CD4-positive, alpha-beta T cell treated with Interleukin-12 subunit alpha and Interleukin-12 subunit beta, for 1 hour (primary cell): Measurements from ENCODE around the gene CLCNKB.
A peak's percentile ranks its signal among the peaks of the same experiment; 100 is the strongest.
"Not testable (repeated sequence)": the region's sequence is repeated elsewhere in the genome, so short reads cannot be mapped to it uniquely, and the experiment has no call there.

Experiments
- DNase-seq: peaks from one replicate; pipeline ENCODE4 v3.0.0-alpha.2; 2020

Gene CLCNKB

DNA sequence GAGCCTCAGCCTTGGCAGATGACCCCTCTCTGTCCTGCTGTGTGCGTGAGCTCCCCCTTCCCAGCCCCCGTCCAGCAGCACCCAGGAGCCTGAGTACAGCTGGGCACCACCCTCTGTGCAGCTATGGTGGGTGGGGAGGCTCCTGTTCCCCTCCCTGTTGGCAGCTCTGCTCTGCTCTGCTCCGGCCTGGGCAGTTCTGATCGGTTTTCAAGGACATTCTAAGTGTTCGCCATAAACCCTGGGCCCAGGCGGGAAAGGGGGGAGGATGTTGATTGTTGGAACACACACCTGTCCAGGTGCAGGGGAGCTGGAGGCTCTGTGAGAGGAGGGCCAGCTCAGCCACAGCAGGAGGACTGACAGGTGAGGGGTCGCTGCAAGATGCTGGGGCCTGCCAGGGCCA is at the start of gene CLCNKB:
Gene CLCNKB, plus strand, starts transcription at position 262 of the 400 bp plus-strand sequence. CDS start 711 bp downstream, outside the sequence.
- no peak for DNase-seq

DNA sequence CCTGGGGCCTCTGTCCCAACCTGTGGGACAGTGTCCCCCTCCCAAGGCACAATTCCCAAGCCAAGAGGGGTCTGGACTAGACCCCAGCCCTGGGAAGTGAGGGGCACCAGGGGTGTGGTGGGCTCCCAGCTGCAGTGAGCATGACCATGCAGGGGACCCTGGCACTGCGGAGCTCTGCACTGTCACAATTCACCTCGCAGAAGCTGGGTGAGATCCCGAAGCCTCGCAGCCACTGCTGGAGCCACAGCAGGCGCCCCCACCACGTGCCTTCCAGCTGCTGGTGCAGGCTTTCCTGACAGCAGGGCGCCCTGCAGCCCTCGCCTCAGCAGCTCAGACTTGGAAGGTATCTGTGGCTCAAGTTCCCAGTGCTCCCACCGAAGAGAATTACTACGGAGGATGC is 49.5 kb upstream of the CLCNKB start:
- DNase-seq = no peak

DNA sequence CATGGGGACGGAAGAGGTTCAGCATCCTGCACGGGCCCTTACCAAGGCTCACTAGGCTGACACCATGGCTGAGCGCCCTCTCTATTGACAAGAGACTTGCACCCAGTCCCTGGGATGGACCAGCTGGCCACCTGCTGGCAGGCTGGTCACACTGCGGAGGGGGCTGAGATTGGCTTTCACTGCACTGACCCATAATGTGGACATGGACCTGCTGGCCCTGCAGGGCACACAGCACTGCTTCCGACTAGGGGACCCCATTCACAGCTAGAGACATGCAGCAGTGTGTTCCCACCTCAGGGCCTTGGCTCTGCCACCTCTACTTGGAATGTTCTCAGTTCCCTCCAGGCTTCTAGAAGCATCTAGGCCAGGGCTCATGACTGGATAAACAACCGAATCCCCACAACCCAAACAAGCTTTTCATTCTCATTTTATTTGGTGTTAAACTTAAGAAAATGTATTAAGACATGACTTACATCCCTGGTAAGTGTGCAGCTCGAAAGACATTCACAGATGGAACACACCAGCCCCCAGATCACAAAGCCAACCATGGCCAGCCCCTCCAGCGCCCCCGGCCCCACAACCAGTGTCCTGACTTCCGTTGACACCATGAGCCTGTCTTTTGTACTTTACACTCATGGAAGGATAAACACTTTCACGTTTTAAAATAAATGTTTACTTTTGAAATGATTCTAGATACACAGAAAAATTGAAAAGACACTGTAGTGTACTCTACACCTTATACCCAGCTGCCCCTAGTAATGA is 48.8 kb upstream of the CLCNKB start:
- DNase-seq = peak; percentile 44

DNA sequence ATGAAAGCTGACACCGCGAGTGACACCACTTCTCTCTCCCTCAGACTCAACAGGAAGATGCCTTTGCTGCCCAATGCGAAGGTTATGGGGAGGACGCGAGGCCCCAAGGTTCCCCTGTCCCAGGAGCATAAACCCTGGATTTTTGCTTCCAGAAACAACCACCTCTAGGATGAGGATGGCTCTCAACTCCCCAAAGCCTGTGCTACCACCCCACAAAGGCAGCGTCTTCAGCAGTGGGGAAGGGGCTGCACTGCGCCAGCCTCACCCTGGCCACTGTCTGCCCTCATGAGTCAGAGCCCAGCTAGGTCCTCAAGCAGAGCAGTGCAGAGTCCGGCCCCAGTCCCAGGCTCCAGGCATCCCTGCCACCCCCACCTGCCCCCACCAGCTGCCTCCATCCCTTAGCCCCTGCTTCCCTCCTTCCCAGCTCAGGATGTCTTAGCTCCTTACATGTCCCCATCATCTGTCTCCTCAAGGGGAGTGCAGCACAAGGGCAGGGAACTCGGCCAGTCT is 46.5 kb upstream of the CLCNKB start:
- DNase-seq = no peak

DNA sequence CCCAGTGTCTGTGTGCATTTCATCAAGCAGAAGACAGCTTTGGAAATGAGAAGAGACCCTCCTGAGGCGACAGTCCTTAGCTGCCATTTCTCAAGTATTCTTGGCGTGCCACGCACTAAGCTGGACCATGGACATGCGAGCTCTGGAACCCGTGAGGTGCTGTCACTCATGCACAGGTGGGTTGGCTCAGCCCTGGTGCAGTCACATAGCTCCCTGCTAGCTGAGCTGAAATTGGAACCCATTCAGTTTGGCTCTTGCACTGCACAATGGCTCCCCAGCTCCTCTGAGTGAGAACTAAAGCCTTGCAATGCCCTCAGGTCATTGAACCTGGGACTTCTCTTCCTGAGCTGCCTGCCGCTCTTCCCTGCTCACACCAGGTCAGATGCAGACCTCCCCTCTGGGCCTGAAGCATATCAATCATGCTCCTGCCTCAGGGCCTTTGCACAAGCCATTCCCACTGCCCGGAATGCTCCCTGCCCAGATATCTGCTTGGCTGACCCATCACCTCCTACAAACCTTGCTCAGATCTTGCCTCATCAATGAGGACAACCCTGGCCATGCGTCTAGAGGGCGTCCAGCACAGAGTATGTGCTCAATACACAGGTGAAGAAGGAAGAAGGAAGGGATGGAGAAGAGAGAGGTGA is 45.8 kb upstream of the CLCNKB start:
- no peak for DNase-seq

DNA sequence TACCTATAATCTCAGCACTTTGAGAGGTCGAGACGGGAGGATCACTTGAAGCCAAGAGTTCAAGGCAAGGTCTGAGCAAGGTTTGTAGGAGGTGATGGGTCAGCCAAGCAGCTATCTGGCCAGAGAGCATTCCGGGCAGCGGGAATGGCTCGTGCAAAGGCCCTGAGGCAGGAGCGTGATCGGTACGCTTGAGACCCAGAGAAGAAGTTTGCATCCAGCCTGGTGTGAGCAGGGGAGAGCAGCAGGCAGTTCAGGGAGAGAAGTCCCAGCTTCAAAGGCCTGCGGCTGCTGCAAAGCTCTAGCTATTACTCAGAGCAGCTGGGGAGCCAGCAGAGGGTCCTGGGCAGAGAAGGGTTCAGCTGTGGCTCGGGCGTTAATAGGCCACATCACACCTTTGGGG is 44.7 kb upstream of the CLCNKB start:
- no peak for DNase-seq

DNA sequence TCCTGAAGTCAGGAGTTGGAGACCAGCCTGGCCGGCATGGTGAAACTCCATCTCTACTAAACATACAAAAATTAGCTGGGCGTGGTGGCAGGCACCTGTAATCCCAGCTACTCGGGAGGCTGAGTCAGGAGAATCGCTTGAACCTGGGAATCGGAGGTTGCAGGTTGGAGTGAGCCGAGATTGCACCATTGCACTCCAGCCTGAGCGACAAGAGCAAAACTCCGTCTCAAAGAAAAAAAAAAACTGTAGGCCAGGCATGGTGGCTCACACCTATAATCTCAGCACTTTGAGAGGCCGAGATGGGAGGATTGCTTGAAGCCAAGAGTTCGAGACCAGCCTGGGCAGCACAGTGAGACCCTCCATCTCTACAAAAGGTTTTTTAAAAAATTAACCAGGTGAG is 42.3 kb upstream of the CLCNKB start:
- DNase-seq = not testable (repeated sequence)

DNA sequence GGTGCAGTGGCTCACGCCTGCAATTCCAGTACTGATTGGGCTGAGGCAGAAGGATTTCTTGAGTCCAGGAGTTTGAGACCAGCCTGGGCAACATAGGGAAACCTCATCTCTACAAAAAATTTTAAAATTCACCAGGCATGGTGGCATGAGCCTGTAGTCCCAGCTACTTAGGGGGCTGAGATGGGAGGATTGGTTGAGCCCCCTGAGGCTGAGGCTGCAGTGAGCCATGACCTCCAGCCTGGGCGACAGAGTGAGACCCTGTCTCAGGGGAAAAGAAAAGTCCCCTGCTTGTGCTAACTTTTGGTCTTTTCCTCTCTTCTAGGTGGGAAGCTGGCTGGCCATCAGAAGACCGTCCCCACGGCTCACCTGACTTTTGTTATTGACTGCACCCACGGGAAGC is 38.0 kb upstream of the CLCNKB start:
- no peak for DNase-seq

DNA sequence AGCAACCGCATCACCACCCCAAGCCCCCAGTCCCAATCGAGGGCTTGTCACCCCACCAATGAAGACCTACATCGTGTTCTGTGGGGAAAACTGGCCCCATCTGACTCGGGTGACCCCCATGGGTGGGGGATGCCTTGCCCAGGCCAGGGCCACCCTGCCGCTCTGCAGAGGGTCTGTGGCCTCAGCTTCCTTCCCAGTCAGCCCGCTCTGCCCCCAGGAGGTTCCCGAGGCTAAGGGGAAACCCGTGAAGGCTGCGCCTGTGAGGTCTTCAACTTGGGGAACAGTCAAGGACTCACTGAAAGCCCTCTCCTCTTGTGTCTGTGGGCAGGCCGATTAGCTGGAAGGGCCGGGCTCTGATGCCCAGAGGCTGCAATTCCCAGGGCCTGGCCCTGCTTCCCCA is 37.6 kb upstream of the CLCNKB start:
- no peak for DNase-seq

DNA sequence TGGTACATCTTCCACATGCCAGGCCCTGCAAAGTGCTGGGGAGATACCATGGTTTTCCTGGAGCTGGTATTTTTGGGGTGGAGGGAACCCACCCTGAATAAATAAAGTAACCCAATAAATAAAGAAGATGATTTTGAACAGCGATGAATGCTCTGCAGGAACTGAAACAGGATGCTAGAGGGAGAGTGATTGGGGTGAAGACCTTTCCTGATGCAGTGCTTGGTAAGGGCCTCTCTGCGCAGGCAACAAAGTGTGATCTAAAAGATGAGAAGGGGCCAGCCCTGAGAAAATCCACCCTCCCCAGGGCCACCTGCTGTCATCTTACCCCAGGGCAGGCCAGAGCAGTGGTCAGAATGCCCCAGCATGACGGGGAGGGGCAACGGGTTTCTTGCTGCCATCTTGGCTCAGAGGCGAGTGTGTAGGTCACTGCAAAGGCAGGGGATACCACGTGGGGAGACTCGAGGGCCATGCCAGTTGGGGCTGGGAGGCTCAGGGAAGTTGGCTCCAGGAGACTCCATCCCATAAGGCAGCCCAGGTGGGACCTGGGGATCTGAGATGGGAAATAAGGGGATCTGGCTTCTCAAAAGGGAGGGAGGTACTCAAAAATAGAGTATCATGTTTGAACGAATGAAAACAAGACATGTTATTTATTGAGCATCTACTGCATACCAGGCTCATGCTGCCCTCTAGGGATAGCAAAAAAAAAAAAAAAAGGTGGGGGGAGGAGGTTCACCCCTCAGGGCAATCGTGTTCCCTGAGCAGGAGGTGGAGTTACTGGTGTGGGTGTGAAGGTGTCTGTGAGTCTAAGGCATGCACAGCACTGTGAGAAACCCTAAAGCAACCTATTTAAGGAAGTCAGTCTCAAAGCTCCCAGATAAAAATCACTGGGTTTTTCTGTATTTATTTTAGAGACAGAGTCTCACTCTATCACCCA is 36.8 kb upstream of the CLCNKB start:
- no peak for DNase-seq

DNA sequence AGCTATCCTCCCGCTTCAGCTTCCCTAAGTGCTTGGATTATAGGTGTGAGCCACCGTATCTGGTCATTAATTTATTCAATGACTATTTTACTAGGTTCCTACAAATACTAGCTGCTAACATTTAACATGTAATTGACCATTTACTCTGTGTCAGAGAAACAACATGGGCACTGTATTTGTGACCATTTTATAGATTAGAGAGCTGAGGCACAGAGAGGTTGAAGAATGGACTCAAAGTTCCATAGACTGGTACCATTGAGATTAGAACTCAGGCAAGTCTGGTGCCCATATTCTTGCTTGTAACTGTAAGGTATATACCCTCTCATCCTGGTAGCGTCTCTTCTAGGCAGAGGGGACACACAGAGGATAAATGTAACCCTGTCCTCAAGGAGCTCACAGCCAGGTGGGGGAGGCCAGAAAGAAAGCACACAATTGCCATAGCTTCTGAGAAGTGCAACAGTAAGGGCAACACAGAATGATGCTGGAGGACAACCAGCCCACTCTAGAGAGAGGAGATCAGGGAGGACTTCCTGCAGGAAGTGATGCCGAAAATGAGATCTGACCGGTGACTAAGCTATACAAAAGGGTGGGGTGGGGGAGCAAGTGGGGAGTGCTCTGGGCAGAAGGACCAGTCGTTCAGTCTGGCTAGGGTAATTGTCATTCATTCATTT is 35.8 kb upstream of the CLCNKB start:
- no peak for DNase-seq

DNA sequence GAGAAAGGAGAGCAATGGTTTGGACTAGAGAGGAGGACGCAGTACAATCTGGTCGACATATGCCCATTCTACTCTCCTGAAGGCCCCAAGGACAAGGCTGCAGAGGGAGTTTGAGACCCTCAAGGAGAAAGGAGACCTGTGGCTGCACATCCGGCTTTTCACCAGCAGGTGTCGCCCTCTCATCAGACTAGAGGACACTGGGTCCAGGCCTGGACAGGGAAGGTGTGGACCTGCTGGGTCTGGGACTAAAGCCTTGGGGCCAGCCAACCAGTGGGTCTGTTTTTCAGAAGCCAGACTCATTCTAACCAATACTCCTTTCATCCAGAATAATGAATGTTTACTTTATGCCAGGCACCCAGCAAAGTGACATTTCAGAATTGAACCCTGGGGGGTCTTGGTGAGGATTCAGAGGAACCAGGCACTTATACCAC is 34.5 kb upstream of the CLCNKB start:
- peak; percentile 71 for DNase-seq

DNA sequence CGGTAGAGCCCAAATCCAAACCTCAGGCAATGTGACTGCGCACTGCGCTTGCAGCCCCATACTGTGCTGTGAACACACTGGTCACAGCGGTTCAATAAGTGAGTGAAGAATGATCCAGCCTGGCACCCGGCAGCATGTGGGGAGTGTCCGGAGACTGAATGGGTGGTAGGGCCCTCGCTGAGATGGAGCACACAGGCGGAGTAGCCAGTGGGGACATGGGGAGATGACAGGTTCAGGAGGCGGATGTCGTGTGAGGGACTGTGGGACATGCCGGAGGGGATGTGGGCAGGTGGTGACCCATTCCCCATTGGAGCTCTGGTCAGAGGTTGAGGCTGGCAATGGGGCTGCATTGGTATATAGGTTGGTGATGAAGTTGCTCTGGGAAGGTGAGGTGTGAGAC is 33.9 kb upstream of the CLCNKB start:
- no peak for DNase-seq

DNA sequence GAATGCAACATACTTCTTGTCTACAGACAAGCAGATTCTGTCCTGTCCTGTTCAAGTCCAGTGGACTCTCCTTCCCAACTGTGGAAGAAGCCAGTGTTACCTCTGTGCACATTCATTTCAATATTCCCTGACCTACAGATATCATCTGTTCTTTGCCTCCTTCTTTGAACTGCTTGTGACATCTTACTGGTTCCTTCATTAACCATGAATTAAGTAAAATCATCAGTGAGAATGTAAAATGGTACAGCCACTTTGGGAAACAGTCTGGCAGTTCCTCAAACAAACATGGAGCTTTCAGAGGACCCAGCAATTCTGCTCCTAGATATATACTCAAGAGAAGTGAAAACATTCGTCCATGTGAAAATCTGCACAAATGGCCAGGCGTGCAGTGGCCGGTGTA is 32.7 kb upstream of the CLCNKB start:
- no peak for DNase-seq

DNA sequence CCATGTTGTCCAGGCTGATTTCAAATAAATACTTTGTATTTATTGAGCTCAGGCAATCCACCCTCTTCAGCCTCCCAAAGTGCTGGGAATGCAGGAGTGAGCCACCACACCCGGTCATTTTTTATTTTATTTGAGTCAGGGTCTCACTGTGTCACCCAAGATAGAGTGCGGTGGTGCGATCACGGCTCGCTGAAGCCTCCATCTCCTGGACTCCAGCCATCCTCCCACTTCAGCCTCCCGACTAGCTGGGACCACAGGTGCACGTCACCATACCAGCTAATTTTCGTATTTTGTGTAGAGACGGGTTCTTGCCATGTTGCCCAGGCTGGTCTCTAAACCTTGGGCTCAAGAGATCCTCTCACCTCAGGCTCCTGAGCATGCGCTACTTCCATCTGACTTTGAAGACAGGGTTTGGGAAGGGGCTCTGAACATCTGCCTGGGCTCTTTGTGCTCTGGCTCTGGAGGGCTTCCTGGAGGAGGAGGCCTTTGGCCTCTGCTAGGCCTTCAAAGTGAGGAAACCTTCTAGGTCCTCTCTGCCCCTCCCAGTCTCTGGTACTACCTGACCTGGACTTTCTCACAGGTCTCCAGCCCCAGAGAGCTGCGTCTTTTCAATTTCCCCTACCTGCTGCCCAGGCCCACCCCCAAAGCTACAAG is 31.5 kb upstream of the CLCNKB start:
- no peak for DNase-seq

DNA sequence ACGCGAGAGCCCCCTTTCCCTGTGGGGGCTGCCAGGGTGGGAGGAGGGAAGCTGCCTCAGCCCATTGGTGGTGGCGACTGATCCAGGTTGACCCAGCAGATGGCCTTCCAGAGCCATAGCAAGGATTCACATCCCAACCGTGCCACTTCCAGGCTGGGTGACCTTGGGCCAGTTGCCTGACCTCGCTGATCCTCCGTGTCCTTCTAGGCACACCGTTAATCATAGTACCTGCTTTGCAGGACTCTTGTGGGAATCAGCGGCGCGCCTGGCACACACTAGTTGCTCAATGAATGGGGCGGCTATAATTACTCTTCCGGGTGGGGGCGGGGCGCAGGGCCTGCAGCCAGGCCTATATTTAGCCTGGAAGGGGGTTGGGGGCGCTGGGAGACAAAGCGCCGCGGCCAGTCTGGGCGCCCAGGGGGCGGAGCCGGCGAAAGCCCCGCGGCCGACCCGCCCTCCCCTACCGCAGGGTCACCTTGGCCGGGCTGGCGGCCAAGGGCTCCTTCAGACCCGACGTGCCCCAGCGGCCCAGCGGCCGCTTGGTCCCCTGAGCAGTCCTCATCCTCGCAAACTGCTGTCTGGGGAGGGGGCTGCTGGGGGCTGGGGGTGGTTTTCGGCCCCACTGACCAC is 30.9 kb upstream of the CLCNKB start:
- DNase-seq = no peak

DNA sequence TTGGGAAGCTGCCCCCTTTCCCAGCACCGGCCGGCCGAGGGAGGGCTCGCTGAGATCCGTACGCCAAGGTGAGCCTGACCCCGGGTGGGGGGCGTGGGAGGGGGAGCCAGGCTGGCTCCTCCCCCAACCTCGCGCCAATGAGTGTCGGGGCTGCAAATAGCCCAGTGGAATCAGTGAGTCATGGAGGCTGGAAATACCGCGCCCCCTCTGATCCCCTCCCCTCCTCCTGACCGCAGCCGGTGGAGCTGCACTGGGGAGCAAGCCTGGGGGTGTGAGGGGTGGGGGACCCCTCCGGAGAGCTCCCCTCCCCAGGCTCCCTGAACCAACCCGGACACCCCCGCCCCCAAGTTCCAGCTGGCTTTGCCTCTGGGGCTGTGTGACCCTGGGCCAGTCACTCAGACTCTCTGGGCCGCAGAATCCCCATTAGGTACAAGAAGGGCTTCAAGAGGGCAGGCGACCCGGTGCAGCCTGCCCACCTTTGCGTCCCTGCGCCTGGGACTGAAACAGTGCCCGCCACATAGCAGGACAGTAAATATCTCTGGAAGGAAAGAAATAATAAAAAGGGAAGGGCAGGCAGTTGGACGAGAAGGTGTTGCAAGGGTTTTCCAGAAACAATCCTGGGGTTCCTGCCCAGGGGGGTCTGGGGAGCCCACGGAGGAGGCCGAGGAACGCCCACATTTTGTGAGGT is 30.2 kb upstream of the CLCNKB start:
- DNase-seq = peak; percentile 24

DNA sequence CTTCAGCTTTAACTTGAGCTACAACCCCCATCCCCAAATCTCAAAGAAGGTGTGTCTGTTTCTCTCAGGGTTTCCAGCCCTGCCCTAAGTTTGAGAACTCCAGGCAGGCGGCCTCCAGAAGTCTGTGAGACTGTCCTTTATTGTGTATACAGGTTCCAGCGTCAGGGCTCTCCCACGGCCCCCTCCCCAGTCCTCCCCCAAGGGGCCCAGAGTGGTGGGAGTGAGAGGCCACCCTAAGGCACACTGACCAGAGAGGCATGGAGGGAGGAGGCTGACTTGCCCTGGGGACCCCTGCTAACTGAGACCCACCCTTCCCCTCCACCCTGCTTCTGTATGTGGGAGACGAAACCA is 29.7 kb upstream of the CLCNKB start:
- no peak for DNase-seq

DNA sequence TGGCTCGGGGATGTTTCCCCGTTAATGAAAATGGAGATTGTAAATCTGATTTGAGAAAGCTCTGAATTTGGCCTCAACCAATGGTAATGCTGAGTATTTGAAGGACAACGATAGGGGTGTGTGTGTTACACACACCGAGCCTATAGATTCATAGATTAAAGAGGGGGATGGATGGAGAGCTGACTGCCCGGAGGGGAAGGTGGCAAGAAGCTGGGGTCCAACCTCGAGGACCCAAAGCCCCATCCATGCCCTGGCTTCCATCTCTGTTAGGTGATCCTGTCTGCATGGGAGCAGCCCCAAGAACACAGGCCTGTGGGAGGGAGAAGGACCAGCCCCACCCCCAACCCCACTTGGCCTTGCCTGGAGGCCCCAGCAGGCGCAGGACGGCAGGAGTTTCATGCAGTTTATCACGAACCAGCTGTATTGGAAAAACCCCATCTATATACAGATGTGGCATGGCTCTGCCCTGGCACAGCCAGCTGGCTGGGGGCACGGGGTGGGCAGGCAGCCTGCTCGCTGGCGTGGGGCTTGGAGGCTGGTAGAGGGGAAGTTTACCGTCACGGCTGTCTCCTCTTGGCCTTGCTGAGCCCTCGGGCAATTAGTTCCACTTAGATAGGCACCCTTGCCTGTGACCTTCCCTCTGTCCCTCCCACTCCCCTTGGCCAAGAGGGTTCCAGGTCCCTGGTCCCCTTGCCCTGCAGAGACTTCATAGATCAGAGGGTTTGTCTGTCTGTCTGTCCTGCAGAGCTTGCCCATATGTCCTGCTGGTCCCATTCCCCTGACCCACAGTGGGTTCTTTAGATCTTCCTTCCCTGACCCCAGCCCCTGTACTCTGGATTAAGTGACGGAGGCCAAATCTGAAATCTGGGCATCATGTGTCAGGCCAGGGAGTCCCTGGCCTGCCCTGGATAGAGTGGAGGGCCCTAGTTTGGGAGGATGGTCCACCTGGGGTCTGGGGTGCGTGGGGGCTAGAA is 28.8 kb upstream of the CLCNKB start:
- DNase-seq = no peak

DNA sequence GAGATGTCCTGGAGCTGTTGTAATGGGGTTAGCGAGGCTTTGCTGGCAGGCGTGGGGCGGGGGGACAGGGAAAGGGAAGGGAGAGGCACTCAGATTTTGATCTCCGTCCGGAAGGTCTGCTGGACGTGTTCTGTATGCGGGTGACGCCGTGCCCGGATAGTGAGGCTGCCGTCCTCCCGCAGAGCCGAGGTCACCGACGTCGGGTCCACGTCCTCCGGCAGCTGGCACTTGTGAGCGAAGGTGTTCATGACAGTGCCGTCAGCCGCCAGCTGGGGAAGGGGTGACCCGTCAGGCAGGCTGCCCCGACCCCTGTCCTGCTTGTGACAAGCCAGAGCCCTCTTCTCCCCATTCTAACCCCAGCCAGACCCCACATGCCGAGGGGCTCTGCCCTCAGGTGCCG is 28.1 kb upstream of the CLCNKB start:
- DNase-seq = no peak
